T47D (cell line): Measurements from ENCODE around the gene LINGO3.
"Not testable (repeated sequence)": the region's sequence is repeated elsewhere in the genome, so short reads cannot be mapped to it uniquely, and the experiment has no call there.

ENCODE experiments used
- DNase-seq, 2 experiments: peaks; one replicate each; pipeline versions ENCODE4 v3.0.0 to v3.0.0-alpha.2; 2011 to 2012; ENCODE audit warnings: low read depth in 1 of 2, low spot score in 1 of 2
- JUND ChIP-seq: IDR thresholded peaks from 2 replicates; pipeline ENCODE4 v1.6.1; 2012; ENCODE audit warnings: low read depth
- in situ Hi-C: cut with HindIII; loops from 2 replicates; pipeline ENCODE4 v1.10.0; 2016; ENCODE audit warnings: low sequenced_read_pairs, low pct_unique_long_range_greater_than_20kb

The LINGO3 gene

DNA sequence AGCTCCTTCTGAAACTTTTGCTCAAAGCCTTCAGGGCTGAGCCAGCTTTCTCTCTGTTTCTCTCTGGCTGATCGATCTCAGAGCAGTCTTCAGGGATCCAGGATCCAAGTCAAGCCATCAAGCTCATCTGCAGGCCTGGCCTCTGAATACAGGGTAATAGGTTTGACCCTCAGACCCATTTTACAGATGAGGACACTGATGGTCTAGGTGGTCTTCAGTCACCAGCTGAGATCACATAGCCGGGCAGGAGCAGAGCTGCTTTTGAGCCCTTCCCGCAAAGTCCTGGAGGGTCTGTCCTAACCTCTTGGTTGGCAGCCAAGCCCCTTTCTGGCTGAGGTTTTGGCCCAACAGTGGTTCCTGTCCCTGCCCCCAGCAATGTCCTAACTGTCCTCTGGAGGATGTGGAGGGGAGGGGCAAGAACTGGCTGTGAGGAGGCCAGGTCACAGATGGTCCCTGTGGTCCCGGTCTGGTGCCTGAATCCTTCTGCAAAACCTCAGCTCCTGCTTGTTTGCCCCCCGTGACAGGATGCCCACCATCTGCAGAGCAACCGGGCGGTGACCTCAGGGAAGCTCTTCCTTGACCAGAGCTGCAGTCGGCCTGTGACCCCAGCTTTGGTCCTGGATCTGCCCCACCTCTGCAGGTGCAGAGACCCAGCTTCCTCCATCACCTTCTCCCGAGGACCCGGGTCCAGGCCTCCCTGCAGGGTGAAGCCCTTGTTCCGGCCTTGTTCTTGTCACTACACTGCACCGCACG lies 20.2 kb downstream of the LINGO3 start:
- DNase-seq: no peak
- TF ChIP-seq JUND: no peak
- in situ Hi-C loops: no loop called here

DNA sequence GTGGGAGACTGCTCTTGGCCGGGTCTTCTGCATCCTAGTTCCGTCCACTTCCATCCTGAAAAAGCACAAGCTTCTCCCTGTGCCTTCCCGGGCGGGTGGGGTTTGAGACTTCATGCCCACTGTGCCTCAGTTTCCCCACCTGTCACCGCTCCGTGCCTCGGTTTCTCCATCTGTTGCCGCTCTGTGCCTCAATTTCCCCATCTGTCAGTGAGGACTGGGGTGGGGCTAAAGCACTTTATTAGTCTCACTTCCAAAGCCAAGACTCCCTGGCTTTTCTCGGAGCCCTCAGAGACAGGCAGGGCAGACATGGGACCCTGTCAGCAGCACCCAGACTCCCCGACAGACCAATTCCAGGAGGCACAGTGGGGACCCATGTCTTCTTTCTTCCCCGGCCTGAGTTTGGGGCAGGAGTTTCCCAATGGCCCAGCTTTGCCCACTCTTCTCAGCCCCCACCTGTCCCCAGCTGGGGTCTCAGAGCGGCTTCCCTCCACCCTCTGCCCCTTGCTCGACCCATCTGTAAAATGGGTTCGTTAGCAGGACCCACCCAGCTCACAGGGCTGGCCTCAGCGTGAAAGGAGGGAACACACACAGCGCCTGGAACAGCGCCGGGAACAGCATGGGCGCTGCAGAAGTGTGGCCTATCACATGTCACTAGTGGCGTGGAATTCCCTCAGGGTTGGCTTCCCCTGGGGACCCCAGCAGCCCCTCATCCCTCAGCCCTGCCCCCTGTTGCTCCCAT lies 21.4 kb downstream of the LINGO3 start:
- no peak for DNase-seq
- in situ Hi-C loops: no loop called here
- TF ChIP-seq JUND: no peak

DNA sequence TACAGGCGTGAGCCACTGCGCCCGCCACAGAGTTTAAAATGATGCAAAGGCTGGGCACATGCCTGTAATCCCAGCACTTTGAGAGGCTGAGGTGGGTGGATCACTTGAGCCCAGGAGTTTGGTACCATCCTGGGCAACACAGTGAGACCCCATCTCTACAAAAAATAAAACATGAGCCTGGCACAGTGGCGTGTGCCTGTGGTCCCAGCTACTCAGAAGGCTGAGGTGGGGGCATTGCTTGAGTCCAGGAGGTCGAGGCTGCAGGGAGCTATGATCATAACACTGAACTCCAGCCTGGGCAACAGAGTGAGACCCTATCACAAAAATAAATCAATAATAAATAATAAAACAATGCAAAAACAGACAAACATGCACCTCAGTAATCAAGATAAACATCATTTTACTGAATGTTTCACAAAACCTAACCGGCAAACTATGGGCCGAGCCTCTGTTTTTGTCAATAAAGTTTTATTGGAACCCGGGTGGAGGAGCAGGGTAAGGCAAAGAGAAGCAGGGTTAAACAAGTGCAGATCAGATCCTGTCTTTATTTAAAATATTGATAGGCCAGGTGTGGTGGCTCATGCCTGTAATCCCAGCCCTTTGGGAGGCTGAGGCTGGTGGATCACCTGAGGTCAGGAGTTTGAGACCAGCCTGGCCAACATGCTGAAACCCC lies 24.0 kb downstream of the LINGO3 start:
- in situ Hi-C loops: no loop called here
- no peak for DNase-seq
- no peak for TF ChIP-seq JUND

GRCh38 chr19:2282862-2283237 lies 25.1 kb downstream of the LINGO3 start:
- in situ Hi-C loops: no loop called here
- TF ChIP-seq JUND: no peak
- DNase-seq: no peak

GRCh38 chr19:2282062-2282861 lies 25.7 kb downstream of the LINGO3 start, which contains the start of gene PEAK3:
TSS of gene PEAK3 (minus strand) at chr19:2282175. CDS start at chr19:2280931, 1,244 bp downstream.
- DNase-seq: no peak
- TF ChIP-seq JUND: no peak
- in situ Hi-C loops: no loop called here

- in situ Hi-C loops, DNase-seq: not testable (repeated sequence)
Measured at GRCh38 chr19:2281265-2282061, 26.5 kb downstream of the LINGO3 start.

DNA sequence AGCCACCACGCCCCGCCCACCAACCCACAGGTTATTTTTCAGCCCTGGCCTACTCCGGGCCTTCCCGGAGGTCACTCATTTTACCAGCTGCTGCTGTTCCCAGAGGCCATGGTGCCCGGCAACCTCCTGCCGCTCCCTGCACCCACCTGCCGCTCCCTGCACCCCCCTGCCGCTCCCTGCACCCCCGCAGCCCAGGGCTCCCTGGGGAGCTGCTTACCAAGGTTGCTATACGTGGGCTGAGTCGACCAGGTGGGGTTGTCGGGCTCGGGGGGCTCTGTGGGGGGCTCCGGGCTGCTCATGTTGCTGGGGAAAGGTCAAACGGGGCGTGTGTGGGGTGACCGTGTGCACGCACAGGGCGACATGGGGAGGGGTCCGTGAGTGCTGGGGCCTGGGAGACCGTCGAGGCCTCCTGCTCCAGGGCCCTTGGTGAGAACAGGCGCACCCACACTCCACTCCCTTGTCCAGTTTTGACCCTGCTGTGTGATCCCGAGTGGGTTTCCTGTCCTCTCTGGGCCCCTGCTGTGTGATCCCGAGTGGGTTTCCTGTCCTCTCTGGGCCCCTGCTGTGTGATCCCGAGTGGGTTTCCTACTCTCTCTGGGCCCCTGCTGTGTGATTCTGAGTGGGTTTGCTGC lies 27.2 kb downstream of the LINGO3 start:
- DNase-seq: no peak
- no peak for TF ChIP-seq JUND
- in situ Hi-C loops: no loop called here

DNA sequence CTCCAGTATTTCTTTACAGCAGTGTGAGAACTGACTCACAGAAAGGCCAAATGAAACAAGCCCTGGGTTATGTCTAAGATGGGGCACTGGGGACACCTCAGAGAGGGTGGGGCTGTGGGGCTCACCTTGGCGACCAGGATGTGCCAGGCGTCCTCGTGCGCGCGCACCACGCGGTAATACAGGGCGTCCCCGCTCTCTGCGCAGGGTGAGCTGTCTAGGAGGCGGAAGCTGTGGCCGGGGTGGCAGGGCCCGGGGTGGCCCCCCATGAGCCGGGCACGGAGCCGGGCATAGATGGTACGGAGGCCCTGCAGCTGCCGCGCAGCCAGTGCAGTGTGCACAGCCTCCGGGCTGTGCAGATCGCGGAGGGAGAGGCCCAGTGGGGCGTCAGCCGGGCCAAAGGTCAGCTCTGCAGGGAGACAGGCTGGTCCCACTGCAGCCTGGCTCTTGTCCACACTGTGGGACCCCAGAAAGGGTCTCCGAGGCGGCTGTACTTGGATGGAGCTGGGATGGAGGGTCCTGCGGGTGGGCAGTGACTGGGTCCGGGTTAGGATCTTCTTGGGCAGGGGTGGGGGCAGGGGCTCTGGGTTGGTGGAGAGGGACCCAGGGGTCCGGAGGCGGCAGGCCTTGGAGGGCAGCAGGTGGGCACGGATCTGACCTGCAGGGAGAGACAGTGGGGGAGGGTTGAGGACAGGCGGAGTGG lies 29.3 kb downstream of the LINGO3 start:
- TF ChIP-seq JUND: no peak
- no peak for DNase-seq
- in situ Hi-C loops: no loop called here

DNA sequence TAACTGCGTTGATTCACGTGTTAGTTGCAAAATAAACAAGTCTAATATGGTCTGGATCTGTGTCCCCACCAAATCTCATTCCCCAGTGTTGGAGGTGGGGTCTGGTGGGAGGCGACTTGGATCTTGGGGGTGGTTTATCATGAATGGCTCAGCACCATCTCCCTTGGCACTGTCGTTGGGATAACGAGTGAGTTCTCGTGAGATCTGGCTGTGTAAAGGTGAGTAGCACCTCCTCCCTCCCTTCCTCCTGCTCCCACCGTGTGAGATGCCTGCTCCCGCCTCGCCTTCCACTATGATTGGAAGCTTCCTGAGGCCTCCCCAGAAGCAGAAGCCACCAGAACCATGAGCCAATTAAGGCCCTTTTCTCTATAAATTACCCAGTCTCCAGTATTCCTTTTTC lies 30.8 kb downstream of the LINGO3 start:
- in situ Hi-C loops: no loop called here
- no peak for TF ChIP-seq JUND
- DNase-seq: no peak

GRCh38 chr19:2276429-2276986 lies 31.4 kb downstream of the LINGO3 start:
- in situ Hi-C loops: no loop called here
- no peak for DNase-seq
- TF ChIP-seq JUND: no peak
